AG04450 (cell line): ENCODE results near the gene ENPP6. TPM values are rescaled to one million over a fixed set of nuclear protein-coding genes. Genes with fewer than 3 reads are reported as not detected.

Source experiments
- CTCF ChIA-PET: fragments of 300-600, 350-600 bp; formaldehyde crosslinking; extraction: SDS; loops from one replicate; lab custom pipeline; 2022; ENCODE audit warnings: antibody characterized with exemption, inconsistent platforms; lab: Charles Lee
- POLR2A ChIA-PET: fragments of 350-600 bp; formaldehyde crosslinking; extraction: SDS; loops from one replicate; lab custom pipeline; 2021; ENCODE audit warnings: antibody characterized with exemption, inconsistent platforms; lab: Yijun Ruan, JAX
- DNase-seq: peaks from one replicate; pipeline ENCODE4 v3.0.0-alpha.2; 2011; ENCODE audit warnings: low read depth, low spot score
- H3K27ac ChIP-seq: one replicate; pipeline ENCODE4 v1.5.1; 2012; ENCODE audit warnings: low read depth, low read length, control low read depth
- H3K27me3 ChIP-seq: one replicate; pipeline ENCODE4 v1.6.0; 2012; ENCODE audit warnings: low read length; ENCODE audit not compliant: control insufficient read depth, insufficient read depth
- H3K4me3 ChIP-seq: 2 replicates; pipeline ENCODE4 v1.5.1; 2011; ENCODE audit warnings: mild to moderate bottlenecking, low read depth, low read length, control low read depth
- H3K9me3 ChIP-seq: 2 replicates; pipeline ENCODE4 v1.5.1; 2012; ENCODE audit warnings: low read length; ENCODE audit not compliant: control insufficient read depth, insufficient read depth
- CTCF ChIP-seq: IDR thresholded peaks from 2 replicates; pipeline ENCODE4 v1.5.1; 2011; ENCODE audit warnings: low read depth, low read length, control low read depth, inconsistent platforms
- polyA plus RNA-seq: library from polyadenylated mRNA; depleted of rRNA; stranded (reverse); fragments of >200 nt; gene quantifications from 2 replicates; pipeline ENCODE4 v1.2.3, GENCODE V29; 2011

The ENPP6 gene
- polyA plus RNA-seq, 1 experiment = 0.05 TPM

DNA sequence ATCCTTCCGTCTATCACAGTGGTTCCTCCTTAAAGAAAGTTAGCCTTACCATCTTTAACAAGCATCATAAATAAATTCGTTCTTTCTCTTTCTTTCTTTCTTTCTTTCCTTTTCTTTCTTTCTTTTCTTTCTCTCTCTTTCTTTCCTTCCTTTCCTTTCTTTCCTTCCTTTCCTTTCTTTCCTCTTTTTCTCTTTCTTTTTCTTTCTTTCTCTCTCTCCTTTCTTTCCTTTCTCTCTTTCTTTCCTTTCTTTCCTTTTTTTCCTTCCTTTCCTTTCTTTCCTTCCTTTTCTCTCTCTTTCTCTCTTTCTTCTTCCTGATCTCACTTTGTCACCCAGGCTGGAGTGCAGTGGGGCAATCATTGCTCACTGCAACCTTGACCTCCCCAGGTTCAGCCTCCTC is 60.4 kb downstream of the ENPP6 start:
- POLR2A ChIA-PET = no interaction called here
- no peak for DNase-seq
- H3K27ac ChIP-seq = no peak overlapping the region
- no peak overlapping the region for H3K4me3 ChIP-seq
- CTCF ChIA-PET = no interaction called here
- H3K9me3 ChIP-seq = no peaks in the 10 kb centered on the region
- TF ChIP-seq CTCF = no peak
- H3K27me3 ChIP-seq = peaks cover 2% of the 10 kb centered on the region

- Histone ChIP-seq H3K27ac (no peak overlapping the region), H3K9me3 (no peaks in the 10 kb centered on the region; the same call in 1 of the 2 replicates), H3K4me3 (no peak overlapping the region), H3K27me3 (peaks cover 2% of the 10 kb centered on the region)
- ChIA-PET POLR2A (no interaction called here), CTCF (interaction anchor here (1.2 kb wide), 1 partner anchor 12 kb away, joined by 4 read pairs; no protein-coding TSS in a partner anchor)
- no peak for TF ChIP-seq CTCF
- no peak for DNase-seq
These were observed 61.3 kb downstream of the ENPP6 start for GRCh38 chr4:184156163-184156920.

GRCh38 chr4:184154199-184154598 is 63.5 kb downstream of the ENPP6 start:
- CTCF ChIA-PET = interaction anchor here (0.9 to 1.0 kb wide), 2 partner anchors 9 to 14 kb away, joined by 3 to 7 read pairs; no protein-coding TSS in a partner anchor
- POLR2A ChIA-PET = no interaction called here
- DNase-seq = no peak
- no peaks in the 10 kb centered on the region; the same call in 1 of the 2 replicates for H3K9me3 ChIP-seq
- no peak overlapping the region for H3K4me3 ChIP-seq
- H3K27me3 ChIP-seq = peaks cover 2% of the 10 kb centered on the region
- no peak overlapping the region for H3K27ac ChIP-seq
- no peak for TF ChIP-seq CTCF

- DNase-seq = no peak
- no peak overlapping the region for H3K4me3 ChIP-seq
- POLR2A ChIA-PET = no interaction called here
- TF ChIP-seq CTCF = no peak
- H3K27me3 ChIP-seq = peaks cover 2% of the 10 kb centered on the region
- H3K9me3 ChIP-seq = no peaks in the 10 kb centered on the region; the same call in 1 of the 2 replicates
- CTCF ChIA-PET = interaction anchor here (0.9 to 1.0 kb wide), 2 partner anchors 9 to 14 kb away, joined by 3 to 7 read pairs; no protein-coding TSS in a partner anchor
- no peak overlapping the region for H3K27ac ChIP-seq
These were observed 63.9 kb downstream of the ENPP6 start for GRCh38 chr4:184153781-184154180.

- no peak overlapping the region for H3K4me3 ChIP-seq
- peaks cover 2% of the 10 kb centered on the region for H3K27me3 ChIP-seq
- no peaks in the 10 kb centered on the region; the same call in 1 of the 2 replicates for H3K9me3 ChIP-seq
- ChIA-PET CTCF (no interaction called here), POLR2A (no interaction called here)
- H3K27ac ChIP-seq = no peak overlapping the region
- DNase-seq = no peak
- no peak for TF ChIP-seq CTCF
These were observed 65.6 kb downstream of the ENPP6 start for GRCh38 chr4:184151988-184152485.
